Fibroblast of the aortic adventitia (primary cell): ENCODE measurements around the gene S100A7A. TPM values are rescaled to one million over a fixed set of nuclear protein-coding genes. Genes with fewer than 3 reads are reported as not detected.
"Not testable (repeated sequence)": the region's sequence is repeated elsewhere in the genome, so short reads cannot be mapped to it uniquely, and the experiment has no call there.

Source experiments
- DNase-seq: peaks from one replicate; pipeline ENCODE4 v3.0.0-alpha.2; 2010; ENCODE audit warnings: low read depth
- H3K4me3 ChIP-seq: 2 replicates; pipeline ENCODE4 v1.5.1; 2011; ENCODE audit warnings: low read depth, mild to moderate bottlenecking, control low read depth, low read length, moderate library complexity
- small RNA-seq: library from RNA; depleted of rRNA; stranded (forward); fragments of <200 nt; gene quantifications from one replicate; pipeline ENCODE3, GENCODE V24; 2012
- total RNA-seq: library from RNA; depleted of rRNA; stranded (reverse); fragments of >200 nt; gene quantifications from 2 replicates; pipeline ENCODE4 v1.2.3, GENCODE V29; 2012; ENCODE audit warnings: low replicate concordance
- TF ChIP-seq, protein P1 (sequence below): IDR thresholded peaks from 2 replicates; pipeline ENCODE4 v1.5.1; 2011; ENCODE audit warnings: mild to moderate bottlenecking, low read length, control low read depth, inconsistent platforms; ENCODE audit not compliant: insufficient read depth

The S100A7A gene
- total RNA-seq, 1 donor, result not detected

DNA sequence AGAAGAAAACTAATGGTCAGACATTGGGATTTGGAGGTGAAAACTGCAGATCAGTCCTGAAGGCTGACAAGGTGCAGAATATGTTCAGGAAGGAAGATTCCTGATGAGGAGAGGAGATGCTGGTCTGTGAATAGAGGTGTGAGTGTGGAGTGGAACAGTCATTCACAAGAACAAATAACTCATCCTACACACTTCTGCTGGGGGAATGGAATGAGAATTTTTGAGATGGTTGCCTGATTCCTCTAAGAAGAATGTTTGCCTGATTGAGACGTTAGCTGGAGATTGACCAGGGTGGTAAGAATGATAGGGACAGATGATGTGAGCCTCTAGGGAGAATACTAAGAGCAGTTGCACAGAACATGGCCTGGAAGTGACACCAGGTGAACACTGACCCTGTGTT, 40.1 kb downstream of the S100A7A start:
- TF ChIP-seq, protein P1, sequence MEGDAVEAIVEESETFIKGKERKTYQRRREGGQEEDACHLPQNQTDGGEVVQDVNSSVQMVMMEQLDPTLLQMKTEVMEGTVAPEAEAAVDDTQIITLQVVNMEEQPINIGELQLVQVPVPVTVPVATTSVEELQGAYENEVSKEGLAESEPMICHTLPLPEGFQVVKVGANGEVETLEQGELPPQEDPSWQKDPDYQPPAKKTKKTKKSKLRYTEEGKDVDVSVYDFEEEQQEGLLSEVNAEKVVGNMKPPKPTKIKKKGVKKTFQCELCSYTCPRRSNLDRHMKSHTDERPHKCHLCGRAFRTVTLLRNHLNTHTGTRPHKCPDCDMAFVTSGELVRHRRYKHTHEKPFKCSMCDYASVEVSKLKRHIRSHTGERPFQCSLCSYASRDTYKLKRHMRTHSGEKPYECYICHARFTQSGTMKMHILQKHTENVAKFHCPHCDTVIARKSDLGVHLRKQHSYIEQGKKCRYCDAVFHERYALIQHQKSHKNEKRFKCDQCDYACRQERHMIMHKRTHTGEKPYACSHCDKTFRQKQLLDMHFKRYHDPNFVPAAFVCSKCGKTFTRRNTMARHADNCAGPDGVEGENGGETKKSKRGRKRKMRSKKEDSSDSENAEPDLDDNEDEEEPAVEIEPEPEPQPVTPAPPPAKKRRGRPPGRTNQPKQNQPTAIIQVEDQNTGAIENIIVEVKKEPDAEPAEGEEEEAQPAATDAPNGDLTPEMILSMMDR, result no peak
- DNase-seq, result no peak

DNA sequence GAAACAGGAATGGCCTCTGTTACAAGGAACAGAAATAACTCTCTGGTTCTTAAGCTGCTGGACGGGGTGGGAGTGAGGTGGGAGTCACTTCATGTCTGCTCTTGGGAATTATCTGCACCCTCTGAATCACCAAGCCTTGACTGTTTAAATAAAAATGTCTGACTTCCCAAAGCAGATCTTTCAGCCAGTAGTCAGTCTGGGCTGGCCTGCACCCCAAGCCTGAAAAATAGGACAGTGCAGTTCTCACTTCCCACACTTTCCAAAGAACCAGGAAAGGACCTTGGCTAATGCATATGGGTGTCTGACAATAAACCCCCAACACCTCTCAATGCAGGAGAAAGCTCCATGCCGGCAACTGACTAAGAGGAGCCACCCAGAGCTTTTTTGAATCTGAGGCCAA, 43.3 kb downstream of the S100A7A start:
- TF ChIP-seq, protein P1, result no peak
- DNase-seq, result no peak
- H3K4me3 ChIP-seq, result no peak overlapping the region

More for the DNA sequence above, 40.1 kb downstream of the S100A7A start:
- no peak overlapping the region for H3K4me3 ChIP-seq

DNA sequence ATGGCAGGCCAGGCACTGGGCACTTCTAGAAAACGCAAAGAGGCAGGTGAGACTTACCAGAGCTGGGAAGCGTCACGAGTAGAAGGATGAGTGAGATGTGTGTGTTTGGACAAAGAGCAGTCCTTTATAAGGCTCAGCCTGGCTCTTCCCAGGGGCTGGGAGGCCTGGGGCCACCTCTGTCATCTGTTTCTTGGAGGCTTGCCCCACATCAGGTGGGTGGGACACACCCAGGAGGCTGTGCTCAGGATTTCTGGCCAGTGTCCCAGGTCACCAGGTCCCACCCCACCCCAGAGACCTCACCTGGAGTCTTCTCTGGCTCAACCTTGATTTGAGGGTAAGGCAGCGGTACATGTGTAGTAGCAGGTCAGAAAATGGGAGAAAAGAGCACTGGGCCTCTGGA, 44.2 kb downstream of the S100A7A start, which contains the start of gene S100A7:
S100A7 (minus strand) TSS at position 101 of the 400 bp plus-strand sequence. CDS start 1,638 bp downstream, outside the sequence.
- no peak within 1 kb of the TSS for H3K4me3 ChIP-seq
- no peak for DNase-seq
- TF ChIP-seq, protein P1, result no peak

DNA sequence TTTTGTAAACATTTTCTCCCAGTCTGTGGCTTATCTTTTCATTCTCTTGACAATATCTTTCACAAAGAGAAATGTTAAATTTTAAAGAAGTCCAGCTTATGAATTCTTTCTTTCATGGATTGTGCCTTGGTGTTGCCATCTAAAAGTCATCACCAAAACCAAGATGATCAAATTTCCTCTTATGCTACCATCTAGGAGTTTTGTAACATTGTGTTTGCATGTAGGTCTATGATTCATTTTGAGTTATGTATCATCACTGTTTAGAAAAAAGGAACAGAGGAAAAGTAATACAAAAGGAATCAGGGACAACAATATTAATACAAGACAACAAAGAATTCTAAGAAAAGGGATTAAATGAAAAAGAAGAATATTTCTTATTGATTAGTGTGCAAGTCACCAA, 46.4 kb downstream of the S100A7A start:
- not testable (repeated sequence) for DNase-seq, H3K4me3 ChIP-seq

DNA sequence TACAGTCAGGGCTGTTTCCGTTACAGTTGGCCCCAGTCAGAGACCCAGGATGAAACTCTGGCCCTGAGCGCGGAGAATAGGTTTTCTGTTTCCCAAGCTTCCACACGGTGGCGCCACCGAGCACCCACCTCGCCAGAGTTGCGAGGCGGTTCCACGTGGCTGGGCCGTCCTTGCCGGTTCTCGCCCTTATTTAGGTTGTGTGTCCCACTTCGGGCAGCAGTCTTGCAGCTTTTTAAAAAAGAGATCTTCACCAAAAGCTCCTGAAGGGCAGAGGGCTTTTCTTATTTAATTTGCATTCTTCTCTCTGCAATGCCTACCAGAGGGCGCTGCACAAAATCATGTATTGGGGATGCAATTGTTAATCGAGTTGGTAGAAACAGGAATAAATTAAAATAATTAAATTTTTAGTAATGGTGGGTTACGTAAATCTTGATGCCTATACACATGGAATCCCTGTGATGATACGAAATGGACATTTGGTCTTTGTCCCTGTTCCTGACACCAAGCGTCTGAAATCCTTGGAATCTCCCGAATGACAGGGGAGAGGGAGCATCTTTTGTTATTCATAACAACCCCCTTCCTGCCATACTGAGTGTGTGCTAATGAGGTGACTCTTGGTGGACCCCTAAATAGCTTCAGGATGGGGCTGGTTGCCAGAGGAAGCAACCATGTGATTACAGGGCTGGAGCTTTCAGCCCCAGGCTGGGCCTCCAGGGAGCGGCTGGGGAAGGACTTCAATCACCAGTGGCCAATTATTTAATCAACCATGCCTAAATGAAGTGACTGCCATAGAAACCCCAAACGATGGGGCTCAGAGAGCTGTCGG, 49.7 kb downstream of the S100A7A start:
- TF ChIP-seq, protein P1, result peak; percentile 68
- H3K4me3 ChIP-seq, result no peak overlapping the region
- DNase-seq, result peak; percentile 30

DNA sequence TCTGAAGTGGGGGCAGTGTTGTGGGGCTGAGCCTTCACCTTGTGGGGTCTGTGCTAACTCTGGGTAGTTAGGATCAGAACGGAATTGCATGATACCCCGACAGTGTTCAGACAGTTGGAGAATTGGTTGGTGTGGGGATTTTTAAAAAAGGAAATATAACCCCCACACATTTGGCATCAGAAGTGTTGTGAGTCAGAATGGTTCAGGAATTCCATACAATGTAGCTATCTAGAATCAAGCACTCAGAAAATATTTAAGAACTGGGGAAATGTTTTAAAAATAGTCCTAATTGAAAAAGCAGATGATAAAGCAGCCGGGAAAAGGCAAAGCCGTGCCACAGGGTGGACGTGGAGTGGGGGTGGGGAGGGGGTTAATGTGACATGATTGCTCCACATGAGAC, 50.6 kb downstream of the S100A7A start:
- DNase-seq, result peak; percentile 67
- no peak overlapping the region for H3K4me3 ChIP-seq
- TF ChIP-seq, protein P1, result no peak

DNA sequence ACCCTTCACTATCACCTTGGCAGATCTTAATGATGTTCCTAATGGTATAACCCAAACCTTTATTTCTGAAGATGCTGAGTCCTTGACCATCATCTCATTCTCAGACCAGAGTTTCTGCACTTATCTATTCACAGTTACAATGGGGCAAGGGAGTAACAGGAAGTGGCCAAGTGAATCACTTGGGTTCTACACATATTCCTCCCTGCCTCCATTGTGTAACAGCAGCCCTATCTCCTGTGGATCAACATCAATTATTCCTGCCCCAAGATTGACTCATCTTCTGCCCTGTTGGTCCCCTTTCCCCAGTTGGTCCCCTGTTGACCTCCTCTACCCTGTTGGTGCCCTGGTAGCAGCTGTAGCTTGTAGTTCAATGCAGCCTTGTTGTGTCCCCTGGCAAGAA, 54.4 kb downstream of the S100A7A start:
- TF ChIP-seq, protein P1, result no peak
- no peak overlapping the region for H3K4me3 ChIP-seq
- DNase-seq, result peak; percentile 32

Small RNA genes within 50 kb of the gene (small RNA-seq; reads per million reads assigned to genes)
- gene S100A15A, result not detected

Other genes starting within 250 kb of the S100A7A start
- gene LELP1, start 213.1 kb upstream of the S100A7A start, total RNA-seq, result not detected in 2 replicates
- gene PRR9, start 198.9 kb upstream of the S100A7A start, total RNA-seq, result not detected in 2 replicates
- gene LORICRIN, start 156.8 kb upstream of the S100A7A start, total RNA-seq, result not detected in 2 replicates
- not detected in 2 replicates for gene PGLYRP3, start 103.6 kb upstream of the S100A7A start, total RNA-seq
- not detected in 2 replicates for gene PGLYRP4, start 67.7 kb upstream of the S100A7A start, total RNA-seq
- gene S100A9, start 58.7 kb upstream of the S100A7A start, total RNA-seq, result not detected in 2 replicates
- gene S100A12, start 40.9 kb upstream of the S100A7A start, total RNA-seq, result not detected in 2 replicates
- not detected in 2 replicates for gene S100A8, start 25.4 kb upstream of the S100A7A start, total RNA-seq
- gene S100A7, start 44.1 kb downstream of the S100A7A start, total RNA-seq, result not detected in 2 replicates
- gene S100A6, start 119.5 kb downstream of the S100A7A start, total RNA-seq, result 681 and 1,303 TPM in 2 replicates
- gene S100A5, start 124.4 kb downstream of the S100A7A start, total RNA-seq, result 0.99 TPM in 1 of 2 replicates, not detected in the other
- gene S100A4, start 129.3 kb downstream of the S100A7A start, total RNA-seq, result 203 and 585 TPM in 2 replicates
- gene S100A3, start 132.7 kb downstream of the S100A7A start, total RNA-seq, result 4.3 TPM in 1 of 2 replicates, not detected in the other
- 3.3 TPM in 1 of 2 replicates, not detected in the other for gene S100A2, start 149.3 kb downstream of the S100A7A start, total RNA-seq
- 159 and 406 TPM in 2 replicates for gene S100A16, start 196.6 kb downstream of the S100A7A start, total RNA-seq
- gene S100A14, start 199.8 kb downstream of the S100A7A start, total RNA-seq, result 0.18 TPM in 1 of 2 replicates, not detected in the other
- 220 and 296 TPM in 2 replicates for gene S100A13, start 211.0 kb downstream of the S100A7A start, total RNA-seq
- gene S100A1, start 211.9 kb downstream of the S100A7A start, total RNA-seq, result 0.54 and 2.9 TPM in 2 replicates
- gene CHTOP, start 217.5 kb downstream of the S100A7A start, total RNA-seq, result 26.8 and 44.6 TPM in 2 replicates
- 16.7 and 68.8 TPM in 2 replicates for gene SNAPIN, start 242.2 kb downstream of the S100A7A start, total RNA-seq